Calu3 (cell line): ENCODE data around the gene CDYL. TPM values are rescaled to one million over a fixed set of nuclear protein-coding genes. Genes with fewer than 3 reads are reported as not detected.

ENCODE experiments used
- BruUV-seq: library from RNA; stranded (reverse); fragments of 400-500 nt; replicated peaks from 2 replicates; lab custom pipeline; 2021; lab: Mats Ljungman, UMichigan
- CTCF ChIA-PET: fragments of 300-600 bp; sonication (Branson Sonifier 250); formaldehyde crosslinking; loops from one replicate; lab custom pipeline; 2022; ENCODE audit warnings: antibody characterized with exemption; lab: Charles Lee
- DNase-seq: peaks from one replicate; pipeline ENCODE4 v3.0.0; 2022
- H3K27ac Mint-ChIP-seq: one replicate; pipeline ENCODE4 v1.8.0; 2022; ENCODE audit warnings: mixed read lengths; ENCODE audit not compliant: unreplicated experiment
- H3K27me3 Mint-ChIP-seq: one replicate; pipeline ENCODE4 v1.8.0; 2022; ENCODE audit warnings: mixed read lengths; ENCODE audit not compliant: unreplicated experiment
- H3K36me3 Mint-ChIP-seq: one replicate; pipeline ENCODE4 v1.8.0; 2022; ENCODE audit warnings: mild to moderate bottlenecking, moderate library complexity, mixed read lengths; ENCODE audit not compliant: insufficient read depth, unreplicated experiment
- H3K4me1 Mint-ChIP-seq: one replicate; pipeline ENCODE4 v1.8.0; 2022; ENCODE audit warnings: mild to moderate bottlenecking, low read depth, mixed read lengths; ENCODE audit not compliant: unreplicated experiment
- H3K4me3 Mint-ChIP-seq: one replicate; pipeline ENCODE4 v1.8.0; 2022; ENCODE audit warnings: mild to moderate bottlenecking, low read depth, moderate library complexity, mixed read lengths; ENCODE audit not compliant: unreplicated experiment
- H3K9me3 Mint-ChIP-seq: one replicate; pipeline ENCODE4 v1.8.0; 2022; ENCODE audit warnings: low read depth, mixed read lengths; ENCODE audit not compliant: unreplicated experiment
- CTCF ChIP-seq: fragments of 200-600 bp; IDR thresholded peaks from one replicate; pipeline ENCODE4 v1.8.0; 2022; ENCODE audit warnings: antibody characterized with exemption; ENCODE audit not compliant: unreplicated experiment
- intact Hi-C: fragments of 100-400 bp; cut with micrococcal nuclease; formaldehyde crosslinking; loops from one replicate; pipeline ENCODE4 v1.10.0; 2022; ENCODE audit not compliant: unreplicated experiment
- total RNA-seq: library from RNA; stranded (reverse); gene quantifications from 2 replicates; pipeline ENCODE4 v1.2.3, GENCODE V29; 2022

Gene CDYL
- total RNA-seq, 1 experiment from 2014 or later = 48.9 TPM

GRCh38 chr6:4812068-4812467 is 35.9 kb downstream of the CDYL start:
- Mint-ChIP-seq H3K27me3 (no peaks in the 10 kb centered on the region), H3K4me3 (no peak overlapping the region), H3K27ac (no peak overlapping the region), H3K4me1 (peaks cover 22% of the 10 kb centered on the region), H3K36me3 (no peaks in the 10 kb centered on the region), H3K9me3 (no peaks in the 10 kb centered on the region)
- DNase-seq = no peak
- TF ChIP-seq CTCF = no peak
- BruUV-seq = no TSS peak
- intact Hi-C loops = loop anchor here (5.0 kb wide), 1 partner anchor 35 kb away; no protein-coding TSS in a partner anchor
- CTCF ChIA-PET = no interaction called here

- TF ChIP-seq CTCF = no peak
- CTCF ChIA-PET = no interaction called here
- intact Hi-C loops = loop anchor here (5.0 kb wide), 1 partner anchor 34 kb away; no protein-coding TSS in a partner anchor
- Mint-ChIP-seq H3K27me3 (no peaks in the 10 kb centered on the region), H3K4me1 (peaks cover 22% of the 10 kb centered on the region), H3K4me3 (no peak overlapping the region), H3K36me3 (no peaks in the 10 kb centered on the region), H3K9me3 (no peaks in the 10 kb centered on the region), H3K27ac (no peak overlapping the region)
- no TSS peak for BruUV-seq
- DNase-seq = no peak
These were observed 36.9 kb downstream of the CDYL start for GRCh38 chr6:4813055-4813454.

GRCh38 chr6:4814212-4814611 is 38.0 kb downstream of the CDYL start:
- intact Hi-C loops = loop anchor here (5.0 kb wide), 1 partner anchor 33 kb away; no protein-coding TSS in a partner anchor
- H3K27ac Mint-ChIP-seq = no peak overlapping the region
- no TSS peak for BruUV-seq

GRCh38 chr6:4814987-4815386 is 38.8 kb downstream of the CDYL start:
- CTCF ChIA-PET = no interaction called here
- no peak for TF ChIP-seq CTCF
- peaks cover 18% of the 10 kb centered on the region for H3K4me1 Mint-ChIP-seq

More at GRCh38 chr6:4814212-4814611, 38.0 kb downstream of the CDYL start:
- Mint-ChIP-seq H3K36me3 (no peaks in the 10 kb centered on the region), H3K4me3 (no peak overlapping the region), H3K27me3 (no peaks in the 10 kb centered on the region), H3K9me3 (no peaks in the 10 kb centered on the region), H3K4me1 (peaks cover 22% of the 10 kb centered on the region)
- no peak for DNase-seq
- CTCF ChIA-PET = no interaction called here
- no peak for TF ChIP-seq CTCF

More at GRCh38 chr6:4814987-4815386, 38.8 kb downstream of the CDYL start:
- DNase-seq = no peak
- no TSS peak for BruUV-seq
- no peaks in the 10 kb centered on the region for H3K36me3 Mint-ChIP-seq
- H3K9me3 Mint-ChIP-seq = no peaks in the 10 kb centered on the region
- H3K27ac Mint-ChIP-seq = no peak overlapping the region
- H3K4me3 Mint-ChIP-seq = no peak overlapping the region
- intact Hi-C loops = loop anchor here (5.0 kb wide), 1 partner anchor 32 kb away; no protein-coding TSS in a partner anchor
- H3K27me3 Mint-ChIP-seq = no peaks in the 10 kb centered on the region
